ENCODE results near the gene GTPBP3.

GRCh38 chr19:17347877-17348276, 10.5 kb downstream of the GTPBP3 start:
- no peak for TF ChIP-seq CTCF (IDR thresholded peaks at IDR 0.05 in 8 of 11, conservative IDR thresholded peaks at IDR 0.05 in 3 of 11)
- TF ChIP-seq POLR2A (IDR thresholded peaks at IDR 0.05) = no peak
- no peak for TF ChIP-seq POLR2AphosphoS5 (IDR thresholded peaks at IDR 0.05)

Data from spleen (tissue), 7 donors.